GM15510 (cell line): ENCODE data around the gene CCDC138.

Source experiments
- POLR2A ChIP-seq: IDR thresholded peaks from 3 replicates; pipeline ENCODE4 v1.6.1; 2011; ENCODE audit warnings: borderline replicate concordance; ENCODE audit not compliant: insufficient read length; ENCODE audit errors: extremely low read depth

Gene CCDC138

DNA sequence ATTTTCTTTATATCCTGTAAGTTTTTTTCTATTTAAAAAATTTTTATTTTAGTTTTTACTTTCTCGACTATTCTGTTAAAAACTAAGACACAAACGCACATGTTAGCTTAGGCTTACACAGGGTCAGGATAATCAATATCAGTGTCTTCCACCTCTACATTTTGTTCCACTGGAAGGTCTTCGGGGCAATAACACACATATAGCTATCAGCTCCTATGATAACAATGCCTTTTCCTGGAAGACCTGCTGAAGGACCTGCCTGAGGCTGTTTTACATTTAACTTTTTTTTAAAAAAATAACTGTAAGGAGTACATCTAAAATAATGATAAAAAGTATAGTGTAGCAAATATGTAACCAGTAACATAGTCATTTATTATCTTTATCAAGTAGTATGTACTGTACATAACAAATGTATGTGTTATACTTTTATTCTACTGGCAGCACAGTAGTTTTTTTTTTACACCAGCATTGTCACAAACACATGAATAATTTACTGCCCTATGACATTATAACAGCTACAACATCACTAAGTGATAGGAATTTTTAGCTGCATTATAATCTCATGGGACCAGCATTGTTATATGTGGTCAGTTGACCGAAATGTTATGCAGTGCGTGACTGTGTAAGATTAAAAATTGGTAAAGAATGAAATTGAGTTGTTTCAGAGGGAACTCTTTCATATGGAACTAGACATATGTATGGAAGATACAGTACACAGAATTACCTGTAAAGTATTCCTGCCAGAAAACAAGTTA, 37.9 kb downstream of the CCDC138 start:
- TF ChIP-seq POLR2A, result no peak

GRCh38 chr2:108825254-108825653, 38.7 kb downstream of the CCDC138 start:
- no peak for TF ChIP-seq POLR2A

- no peak for TF ChIP-seq POLR2A
Observed at GRCh38 chr2:108825736-108826135, 39.2 kb downstream of the CCDC138 start.

- no peak for TF ChIP-seq POLR2A
Observed at GRCh38 chr2:108829578-108830310, 43.2 kb downstream of the CCDC138 start.

DNA sequence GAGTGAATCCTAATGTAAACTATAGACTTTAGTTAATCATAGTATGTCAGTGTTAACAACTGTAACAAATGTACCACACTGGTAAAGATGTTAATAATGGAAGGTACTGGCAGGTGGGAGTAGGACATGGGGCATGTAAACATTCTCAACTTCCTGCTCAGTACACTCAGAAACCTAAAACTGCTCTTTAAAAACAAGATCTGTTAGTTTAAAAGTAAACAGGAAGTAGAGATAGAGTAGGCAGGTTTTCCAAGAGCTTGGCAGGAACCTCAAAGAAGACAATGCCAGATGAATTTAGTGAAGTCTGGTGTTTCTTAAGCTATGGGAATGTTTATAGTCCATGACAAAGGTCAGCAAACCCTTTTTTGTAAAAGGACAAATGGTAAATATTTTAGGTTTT, 46.6 kb downstream of the CCDC138 start:
- no peak for TF ChIP-seq POLR2A

DNA sequence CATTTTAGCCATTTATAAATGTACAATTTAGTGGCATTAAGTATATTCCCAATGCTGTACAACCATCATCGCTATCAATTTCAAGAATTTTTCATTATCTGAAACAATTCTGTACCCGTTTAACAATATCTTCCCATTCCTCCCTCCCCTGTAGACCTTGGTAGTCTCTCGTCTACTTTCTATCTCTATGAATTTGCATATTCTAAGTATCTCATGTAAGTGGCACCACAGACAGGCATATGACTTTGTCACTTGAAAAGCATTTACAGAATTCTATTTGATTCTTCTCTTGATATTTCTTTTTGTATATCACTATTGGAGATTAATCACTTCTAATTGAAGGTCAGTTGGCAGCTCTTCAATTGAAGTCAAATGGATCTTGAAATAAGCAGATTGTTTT, 48.0 kb downstream of the CCDC138 start:
- TF ChIP-seq POLR2A, result no peak

- no peak for TF ChIP-seq POLR2A
Observed at GRCh38 chr2:108835040-108835439, 48.5 kb downstream of the CCDC138 start.

DNA sequence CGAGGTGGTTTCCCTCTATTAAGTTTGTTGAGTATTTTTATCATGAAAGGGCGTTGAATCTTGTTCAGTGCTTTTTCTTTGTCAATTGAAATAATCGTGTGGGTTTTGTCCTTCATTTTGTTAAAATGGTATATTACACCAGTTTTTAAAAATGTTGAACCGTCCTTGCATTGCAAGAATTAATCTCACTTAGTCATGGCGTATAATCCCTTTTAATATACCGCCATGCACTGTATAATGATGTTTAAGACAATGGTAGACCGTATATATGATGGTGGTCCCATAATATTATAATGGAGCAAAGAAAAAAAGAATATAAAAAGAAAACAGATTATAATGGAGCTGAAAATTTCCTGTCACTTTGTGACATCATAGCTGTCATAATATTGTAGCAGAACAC, 50.6 kb downstream of the CCDC138 start:
- TF ChIP-seq POLR2A, result no peak

DNA sequence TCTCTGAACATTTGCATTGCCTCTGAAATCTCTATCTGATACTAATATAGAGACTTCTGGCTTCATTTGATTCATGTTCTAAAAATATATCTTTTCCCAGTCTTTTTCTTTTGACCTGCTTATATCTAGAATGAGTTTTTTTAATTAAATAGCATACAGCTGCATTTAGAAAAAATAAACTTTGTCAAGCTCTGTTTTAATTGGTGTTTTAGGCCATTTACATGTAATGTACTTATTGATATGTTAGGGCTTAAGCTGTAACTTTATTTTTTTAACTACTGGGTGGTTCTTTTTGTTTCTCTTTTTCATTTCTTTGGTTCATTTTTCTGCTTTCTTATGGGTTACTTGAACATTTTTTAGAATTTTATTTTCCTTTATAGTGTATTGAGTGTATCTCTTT, 54.9 kb downstream of the CCDC138 start:
- TF ChIP-seq POLR2A, result no peak

DNA sequence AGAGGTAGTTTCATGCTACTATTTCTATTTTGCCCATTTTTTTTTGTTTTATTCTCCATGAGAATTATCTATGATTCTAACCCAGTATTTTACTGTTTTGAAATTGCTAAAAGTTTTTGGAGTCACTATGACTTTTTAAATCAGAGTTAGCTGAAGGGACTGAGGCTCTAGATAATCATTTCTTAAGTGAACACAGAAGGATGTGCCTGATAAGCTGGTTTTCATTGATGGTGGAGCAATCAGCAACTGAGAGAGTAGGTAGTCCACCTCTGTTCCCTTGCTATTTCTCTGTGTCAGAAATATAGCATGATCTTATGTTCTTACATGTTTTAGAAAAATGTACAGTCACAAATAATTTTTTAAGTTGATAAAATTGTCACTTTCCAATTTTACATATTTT, 59.4 kb downstream of the CCDC138 start:
- TF ChIP-seq POLR2A, result no peak

DNA sequence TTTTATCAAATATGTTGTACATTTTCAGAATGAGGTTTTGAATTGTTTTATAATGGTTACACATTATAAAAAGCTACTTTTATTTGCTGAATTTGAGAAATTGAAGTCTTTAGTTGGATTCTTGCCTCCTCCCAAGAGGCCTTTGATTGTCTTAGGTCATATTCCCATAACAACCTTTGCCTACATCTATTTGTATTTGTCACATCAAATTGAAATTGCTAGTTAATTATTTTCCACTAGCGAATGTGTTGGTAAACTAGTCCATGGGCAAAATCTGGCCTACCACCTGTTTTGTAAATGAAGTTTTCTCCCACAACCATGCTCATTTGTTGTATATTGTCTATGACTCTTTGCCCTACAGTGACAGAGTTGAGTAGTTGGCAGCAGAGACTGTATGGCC, 60.4 kb downstream of the CCDC138 start:
- TF ChIP-seq POLR2A, result no peak

DNA sequence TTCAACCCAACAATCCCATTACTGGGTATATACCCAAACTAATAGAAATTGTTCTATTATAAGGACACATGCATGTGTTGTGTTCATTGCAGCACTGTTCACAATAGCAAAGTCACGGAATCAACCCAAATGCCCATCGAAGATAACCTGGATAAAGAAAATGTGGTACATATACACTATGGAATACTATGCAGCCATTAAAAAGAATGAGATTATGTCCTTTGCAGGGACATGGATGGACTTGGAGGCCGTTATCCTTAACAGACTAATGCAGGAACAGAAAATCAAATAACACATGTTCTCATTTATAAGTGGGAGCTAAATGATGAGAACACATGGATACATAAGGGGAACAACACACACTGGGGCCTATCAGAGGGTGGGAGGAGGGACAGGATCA, 65.8 kb downstream of the CCDC138 start:
- no peak for TF ChIP-seq POLR2A

DNA sequence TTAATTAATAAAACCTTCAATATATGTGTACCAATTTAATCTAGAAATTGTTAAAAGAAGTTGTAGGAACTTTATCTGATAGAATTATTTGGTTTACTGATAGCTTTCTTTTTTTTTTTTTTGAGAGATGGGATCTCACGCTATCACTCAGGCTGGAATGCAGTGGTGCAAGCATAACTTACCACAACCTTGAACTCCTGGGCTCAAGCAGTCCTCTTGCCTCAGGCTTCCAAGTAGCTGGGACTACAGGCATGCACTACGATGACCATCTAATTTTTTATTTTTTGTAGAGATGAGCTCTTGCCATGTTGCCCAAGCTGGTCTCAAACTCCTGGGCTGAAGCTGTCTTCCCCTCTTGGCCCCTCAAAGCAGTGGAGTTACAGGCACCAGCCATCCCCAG, 66.8 kb downstream of the CCDC138 start:
- TF ChIP-seq POLR2A, result no peak

GRCh38 chr2:108854484-108854883, 67.9 kb downstream of the CCDC138 start:
- no peak for TF ChIP-seq POLR2A

DNA sequence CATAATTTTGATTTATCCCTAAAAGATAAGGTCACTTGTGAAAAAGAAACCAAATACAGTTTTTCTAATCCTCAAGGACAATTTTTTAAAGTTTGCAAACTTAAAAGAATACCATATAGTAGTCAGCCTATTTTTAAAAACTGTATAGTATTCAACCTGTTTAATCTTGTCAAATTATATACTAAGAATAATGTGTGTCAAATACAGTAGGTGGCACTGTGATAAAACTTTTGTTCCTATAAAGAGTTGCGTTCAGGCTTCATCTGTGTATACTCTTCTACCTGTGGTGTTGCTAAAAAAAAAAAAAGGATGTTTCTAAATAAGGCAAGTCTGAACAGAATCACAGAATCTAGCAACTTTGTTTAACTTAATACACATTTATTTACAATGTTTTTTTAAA, 68.6 kb downstream of the CCDC138 start:
- TF ChIP-seq POLR2A, result no peak

DNA sequence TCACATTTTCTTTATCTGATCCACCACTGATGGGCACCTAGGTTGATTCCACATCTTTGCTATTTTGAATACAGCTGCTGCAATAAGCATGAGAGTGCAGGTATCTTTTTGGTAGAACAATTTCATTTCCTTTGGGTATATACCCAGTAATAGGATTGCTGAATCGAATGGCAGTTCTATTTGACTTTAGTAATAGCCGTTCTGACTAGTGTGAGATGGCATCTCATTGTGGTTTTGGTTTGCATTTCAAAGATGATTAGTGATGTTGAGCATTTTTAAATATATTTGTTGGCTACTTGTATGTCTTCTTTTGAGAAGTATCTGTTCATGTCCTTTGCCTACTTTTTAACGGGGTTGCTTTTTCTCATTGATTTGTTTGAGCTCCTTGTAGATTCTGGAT, 72.3 kb downstream of the CCDC138 start:
- TF ChIP-seq POLR2A, result no peak
